ENCODE data around the gene UBE2D2. TPM values are rescaled to one million over a fixed set of nuclear protein-coding genes. Genes with fewer than 3 reads are reported as not detected.

The UBE2D2 gene
- total RNA-seq, 2 donors from 2014 or later: 105 to 132 TPM

Other genes with a start within 250 kb of the UBE2D2 start
- gene PAIP2, start 219.5 kb upstream of the UBE2D2 start, total RNA-seq: 10 to 100 TPM; 67.6 to 75.4 TPM
- not detected for gene SLC23A1, start 178.0 kb upstream of the UBE2D2 start, total RNA-seq
- 1 to 10 TPM; 1.0 TPM for gene MZB1, start 171.4 kb upstream of the UBE2D2 start, total RNA-seq
- 1 to 10 TPM; 4.4 to 8.9 TPM for gene PROB1, start 166.2 kb upstream of the UBE2D2 start, total RNA-seq
- 1 to 10 TPM; 1.9 to 2.6 TPM for gene SPATA24, start 157.2 kb upstream of the UBE2D2 start, total RNA-seq
- gene DNAJC18, start 121.8 kb upstream of the UBE2D2 start, total RNA-seq: 10 to 100 TPM; 13.3 to 18.8 TPM
- 10 to 100 TPM; 39.7 to 46.6 TPM for gene ECSCR, start 98.6 kb upstream of the UBE2D2 start, total RNA-seq
- not detected for gene SMIM33, start 90.3 kb upstream of the UBE2D2 start, total RNA-seq
- gene STING1, start 78.6 kb upstream of the UBE2D2 start, total RNA-seq: 100 to 1,000 TPM in 1 of 2 donors, 10 to 100 TPM in 1; 91.5 to 101 TPM
- gene CXXC5, start 87.0 kb downstream of the UBE2D2 start, total RNA-seq: 10 to 100 TPM; 48.9 to 49.1 TPM
- gene PSD2, start 234.5 kb downstream of the UBE2D2 start, total RNA-seq: under 1 TPM; 0.14 TPM

All from posterior vena cava (tissue), 2 donors.